Stimulated activated CD4-positive, alpha-beta T cell treated with anti-CD3 and anti-CD28 coated beads, TNF-alpha, amount 100 ng/mL, for 24 hours (primary cell): ENCODE data around the gene PPP1R8.
"Not testable (repeated sequence)": the region's sequence is repeated elsewhere in the genome, so short reads cannot be mapped to it uniquely, and the experiment has no call there.

Source experiments
- DNase-seq, 3 experiments: peaks; one replicate each; pipeline ENCODE4 v3.0.0-alpha.2; 2020; ENCODE audit warnings: low read depth in 3 of 3

Gene PPP1R8

DNA sequence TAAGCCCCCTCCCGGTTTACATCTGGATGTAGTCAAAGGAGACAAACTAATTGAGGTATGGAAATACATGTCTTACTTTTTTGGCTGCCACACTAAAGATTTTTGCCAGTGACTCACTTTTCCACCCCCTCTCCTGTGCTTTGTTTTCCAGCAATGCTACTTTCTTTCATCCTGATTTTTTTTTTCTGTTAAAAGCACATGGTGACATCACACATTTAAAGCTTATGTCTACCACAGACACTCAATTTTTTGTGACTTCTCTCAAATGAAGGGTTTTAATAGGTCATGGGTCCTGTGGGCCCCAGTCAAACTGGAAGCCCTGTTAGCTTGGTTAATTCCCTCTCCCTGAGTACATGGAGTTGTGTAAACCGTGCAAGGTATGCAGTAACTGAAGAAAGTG lies 2.2 kb downstream of the PPP1R8 start:
- no peak for DNase-seq

DNA sequence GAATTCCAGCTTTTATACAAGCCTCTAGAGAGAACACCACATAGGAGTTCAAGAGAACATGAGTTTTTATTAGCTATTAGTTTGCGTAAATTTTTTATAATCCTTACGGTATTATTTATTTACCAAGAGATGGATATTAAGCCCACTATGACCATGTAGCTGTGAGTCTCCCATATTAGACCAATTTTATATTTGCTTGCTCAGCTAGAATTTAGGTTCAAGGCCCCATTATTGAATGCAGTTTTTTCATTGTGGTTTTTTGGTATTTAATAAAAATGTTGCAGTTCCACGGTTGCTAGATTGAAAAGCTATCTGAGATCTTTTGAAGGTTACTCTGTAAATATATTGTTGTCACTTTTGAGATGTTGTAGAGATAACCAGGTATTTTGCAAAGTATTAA lies 2.9 kb downstream of the PPP1R8 start:
- DNase-seq: no peak

DNA sequence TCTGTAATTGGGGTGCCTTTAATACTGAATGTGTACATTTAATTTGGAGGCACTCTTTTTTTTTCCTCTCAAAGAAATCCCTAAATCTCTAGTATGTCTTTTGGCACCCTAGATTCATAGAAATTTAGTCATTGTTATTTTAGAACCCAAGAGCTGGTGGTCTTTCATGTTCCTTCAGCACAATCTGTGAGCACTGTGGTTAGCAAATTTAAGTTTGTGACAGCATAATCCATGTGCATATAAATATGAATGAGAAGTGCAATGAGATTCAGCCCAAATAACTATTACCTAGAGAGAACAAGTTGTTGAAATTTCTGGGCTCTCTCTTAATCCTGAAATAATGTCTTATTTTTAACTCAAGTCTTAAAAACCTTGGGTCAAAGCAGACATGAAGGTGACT lies 4.5 kb downstream of the PPP1R8 start:
- DNase-seq: no peak

DNA sequence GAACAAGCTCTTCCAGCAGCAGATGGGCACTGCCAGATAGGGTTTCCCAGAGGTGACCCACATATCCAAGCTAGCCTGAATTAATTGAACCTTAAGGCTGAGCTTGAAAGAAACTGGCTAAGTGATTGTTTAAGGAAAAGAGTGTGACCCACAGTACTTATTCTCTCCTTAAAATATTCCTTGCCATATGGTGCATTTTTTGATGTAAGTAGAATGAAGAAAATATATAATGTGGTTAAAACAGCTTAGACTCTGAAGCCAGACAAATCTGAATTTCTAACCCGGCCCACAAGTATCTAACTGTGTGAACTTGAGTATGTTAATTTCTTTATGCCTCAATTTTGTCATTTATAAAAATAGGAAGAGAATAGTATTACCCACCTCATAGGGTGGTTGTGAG lies 4.9 kb downstream of the PPP1R8 start:
- no peak for DNase-seq

DNA sequence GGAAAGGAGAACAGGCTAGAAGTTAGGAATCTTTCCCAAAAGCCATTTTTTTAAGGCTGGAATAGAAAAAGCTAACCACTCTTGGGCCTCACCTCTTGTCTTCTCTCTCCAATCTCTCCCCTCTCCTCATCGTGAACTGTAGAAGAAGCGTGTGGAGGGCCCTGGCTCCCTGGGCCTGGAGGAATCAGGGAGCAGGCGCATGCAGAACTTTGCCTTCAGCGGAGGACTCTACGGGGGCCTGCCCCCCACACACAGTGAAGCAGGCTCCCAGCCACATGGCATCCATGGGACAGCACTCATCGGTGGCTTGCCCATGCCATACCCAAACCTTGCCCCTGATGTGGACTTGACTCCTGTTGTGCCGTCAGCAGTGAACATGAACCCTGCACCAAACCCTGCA lies 19.4 kb downstream of the PPP1R8 start:
- no peak for DNase-seq

DNA sequence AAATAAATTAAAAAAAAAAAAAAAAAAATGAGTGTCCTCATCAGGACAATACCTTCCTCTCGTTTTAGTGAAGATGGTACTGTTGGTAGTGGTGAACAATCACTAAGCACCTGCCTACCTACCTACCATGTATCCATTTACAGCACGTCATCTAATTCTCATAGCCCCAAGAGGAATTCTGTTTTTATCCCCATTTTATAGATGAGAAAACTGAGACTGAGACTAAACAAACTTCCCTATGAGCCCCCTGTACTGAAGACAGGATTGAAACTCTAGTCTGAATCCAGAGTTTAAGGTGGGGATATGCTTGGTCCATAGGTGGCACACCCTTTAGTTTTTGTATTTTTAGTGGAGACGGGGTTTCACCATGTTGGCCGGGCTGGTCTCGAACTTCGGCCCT lies 24.5 kb downstream of the PPP1R8 start:
- no peak for DNase-seq

- no peak for DNase-seq
Measured at GRCh38 chr1:27856561-27857343, 26.2 kb downstream of the PPP1R8 start.

DNA sequence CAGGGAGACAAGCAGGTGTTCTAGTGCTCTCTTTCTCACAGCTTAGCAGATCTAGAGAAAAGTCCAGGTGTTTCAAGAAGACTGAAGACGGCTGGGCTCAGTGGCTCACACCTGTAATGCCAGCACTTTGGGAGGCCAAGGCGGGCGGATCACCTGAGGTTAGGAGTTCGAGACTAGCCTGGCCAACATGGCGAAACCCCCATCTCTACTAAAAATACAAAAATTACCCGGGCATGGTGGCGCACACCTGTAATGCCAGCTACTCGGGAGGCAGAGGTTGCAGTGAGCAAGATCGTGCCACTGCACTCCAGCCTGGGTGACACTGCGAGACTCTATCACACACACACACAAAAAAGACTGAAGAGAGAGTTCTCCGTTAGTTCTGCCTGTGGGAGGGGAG lies 27.0 kb downstream of the PPP1R8 start:
- DNase-seq: not testable (repeated sequence)

GRCh38 chr1:27858072-27858948 lies 27.7 kb downstream of the PPP1R8 start:
- peak; percentile 68 to 81 (median 76) for DNase-seq

GRCh38 chr1:27858949-27859576 lies 28.5 kb downstream of the PPP1R8 start:
- no peak for DNase-seq

GRCh38 chr1:27861436-27861835 lies 30.9 kb downstream of the PPP1R8 start:
- DNase-seq: no peak

- DNase-seq: no peak
Measured at GRCh38 chr1:27862004-27862403, 31.4 kb downstream of the PPP1R8 start.

GRCh38 chr1:27862671-27863537 lies 32.3 kb downstream of the PPP1R8 start:
- DNase-seq: no peak

DNA sequence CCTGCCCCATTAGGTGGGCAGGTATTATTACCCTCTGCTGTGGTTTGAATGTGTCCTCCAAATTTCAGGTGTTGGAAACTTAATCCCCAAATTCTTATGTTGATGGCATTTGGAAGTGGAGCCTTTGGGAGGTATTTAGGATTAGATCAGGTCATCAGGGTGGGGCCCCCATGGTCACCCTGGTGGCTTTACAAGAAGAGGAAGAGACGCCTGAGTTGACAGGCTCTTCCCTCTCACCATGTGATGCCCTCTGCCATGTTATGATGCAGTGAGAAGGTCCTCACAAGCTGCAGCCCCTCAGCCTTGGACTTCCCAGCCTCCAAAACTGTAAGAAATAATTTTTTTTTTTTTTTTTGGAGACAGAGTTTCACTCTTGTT lies 32.9 kb downstream of the PPP1R8 start:
- DNase-seq: no peak

- peak in 1 of 3 experiments; percentile 41 for DNase-seq
Measured at GRCh38 chr1:27864264-27864895, 33.8 kb downstream of the PPP1R8 start.

- no peak for DNase-seq
Measured at GRCh38 chr1:27865821-27866220, 35.2 kb downstream of the PPP1R8 start.

GRCh38 chr1:27868556-27868931 lies 38.0 kb downstream of the PPP1R8 start:
- no peak for DNase-seq

GRCh38 chr1:27868932-27869718 lies 38.5 kb downstream of the PPP1R8 start:
- peak in 2 of 3 experiments; percentile 42 to 54 for DNase-seq

GRCh38 chr1:27869719-27870085 lies 39.1 kb downstream of the PPP1R8 start:
- DNase-seq: no peak

DNA sequence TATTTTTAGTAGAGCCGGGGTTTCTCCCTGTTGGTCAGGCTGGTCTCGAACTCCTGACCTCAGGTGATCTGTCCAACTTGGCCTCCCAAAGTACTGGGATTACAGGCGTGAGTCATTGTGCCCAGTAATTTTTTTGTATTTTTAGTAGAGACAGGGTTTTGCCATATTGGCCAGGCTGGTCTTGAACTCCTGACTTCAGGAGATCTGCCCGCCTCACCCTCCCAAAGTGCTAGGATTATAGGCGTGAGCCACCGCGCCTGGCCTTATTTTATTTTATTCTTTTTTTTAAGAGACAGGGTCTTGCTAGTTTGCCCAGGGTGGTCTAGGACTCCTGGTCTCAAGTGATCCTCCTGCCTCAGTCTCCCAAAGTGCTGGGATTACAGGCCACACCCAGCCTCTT lies 40.5 kb downstream of the PPP1R8 start:
- DNase-seq: not testable (repeated sequence)
